ENCODE data around the gene LDB2. TPM values are rescaled to one million over a fixed set of nuclear protein-coding genes. Genes with fewer than 3 reads are reported as not detected.

LDB2 gene
- total RNA-seq, 1 donor from 2014 or later, result 55.8 TPM

DNA sequence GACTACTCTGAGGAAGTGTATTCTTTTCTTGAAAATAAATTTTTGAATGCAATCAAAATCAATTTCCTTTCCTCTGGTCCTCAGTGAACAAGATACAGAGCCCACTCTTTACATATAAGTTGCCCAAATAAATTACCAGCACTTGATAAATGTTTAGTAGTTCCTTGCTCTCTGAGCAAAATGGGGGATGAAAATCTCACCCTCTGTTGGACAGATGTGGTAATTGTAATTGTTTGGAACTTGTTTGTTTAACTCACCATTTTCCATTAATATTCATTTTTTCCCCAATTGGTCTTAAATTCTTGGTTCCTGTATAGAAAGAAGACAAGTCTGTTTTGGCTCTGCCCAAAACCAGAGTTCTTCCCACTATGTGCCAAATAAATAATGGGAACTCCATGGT, 146.3 kb downstream of the LDB2 start:
- Histone ChIP-seq H3K27me3 (ENCODE audit: control insufficient read depth in 3 of 3, insufficient read depth in 3 of 3, low read length in 3 of 3) (peaks cover 0 to 3% (median 0%) of the 10 kb centered on the region in 3 donors), H3K4me1 (ENCODE audit: control insufficient read depth in 3 of 3, insufficient read depth in 3 of 3, low read length in 3 of 3) (no peaks in the 10 kb centered on the region), H3K36me3 (ENCODE audit: control insufficient read depth in 3 of 3, insufficient read depth in 3 of 3, low read length in 3 of 3) (no peaks in the 10 kb centered on the region), H3K9me3 (ENCODE audit: control insufficient read depth in 3 of 3, low read length in 3 of 3) (no peaks in the 10 kb centered on the region), H3K27ac (ENCODE audit: low read depth, low read length) (no peak overlapping the region), H3K9ac (ENCODE audit: low read depth in 1 of 3, low read length in 3 of 3) (no peak overlapping the region), H3K4me3 (ENCODE audit: low read length in 3 of 3) (no peak overlapping the region)

DNA sequence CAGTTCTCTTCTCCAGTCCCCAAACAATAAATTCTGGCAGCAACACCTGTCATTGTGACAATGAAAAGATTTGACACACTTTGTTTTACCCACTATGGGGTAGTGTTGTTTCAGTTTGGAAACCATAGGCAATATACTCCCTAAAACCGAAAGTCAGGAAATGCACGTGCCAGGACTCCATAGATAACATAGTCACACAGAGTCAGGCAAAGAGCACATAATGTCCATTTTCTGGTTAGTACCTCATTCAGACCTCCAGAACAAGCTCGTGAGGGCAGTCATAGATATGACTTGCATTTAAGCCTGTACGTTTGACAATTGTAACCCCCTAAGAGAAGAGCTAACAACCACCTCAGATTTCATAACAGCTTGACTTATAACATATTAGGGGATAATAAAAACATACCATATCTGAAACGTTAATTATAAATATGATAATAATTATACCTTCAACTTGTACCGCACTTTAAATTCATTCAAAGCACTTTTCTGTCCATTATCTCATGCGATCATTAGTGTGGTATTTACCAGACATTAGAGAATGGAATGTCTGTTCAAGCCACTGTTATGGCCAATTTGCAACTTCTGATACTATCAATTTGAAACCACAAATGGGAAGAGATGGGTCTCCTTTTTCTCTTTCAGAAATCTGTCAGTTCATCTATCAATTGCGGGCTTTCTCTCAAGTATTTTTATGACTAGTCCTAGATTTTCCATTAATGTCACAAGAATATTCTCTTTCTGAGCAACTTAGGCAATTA, 147.4 kb downstream of the LDB2 start:
- no peak overlapping the region for H3K9ac ChIP-seq (ENCODE audit: low read depth in 1 of 3, low read length in 3 of 3)
- H3K4me1 ChIP-seq (ENCODE audit: control insufficient read depth in 3 of 3, insufficient read depth in 3 of 3, low read length in 3 of 3), result no peaks in the 10 kb centered on the region
- no peak overlapping the region for H3K4me3 ChIP-seq (ENCODE audit: low read length in 3 of 3)
- no peaks in the 10 kb centered on the region for H3K9me3 ChIP-seq (ENCODE audit: control insufficient read depth in 3 of 3, low read length in 3 of 3)
- H3K36me3 ChIP-seq (ENCODE audit: control insufficient read depth in 3 of 3, insufficient read depth in 3 of 3, low read length in 3 of 3), result no peaks in the 10 kb centered on the region
- H3K27ac ChIP-seq (ENCODE audit: low read depth, low read length), result no peak overlapping the region
- H3K27me3 ChIP-seq (ENCODE audit: control insufficient read depth in 3 of 3, insufficient read depth in 3 of 3, low read length in 3 of 3), result no peaks in the 10 kb centered on the region

DNA sequence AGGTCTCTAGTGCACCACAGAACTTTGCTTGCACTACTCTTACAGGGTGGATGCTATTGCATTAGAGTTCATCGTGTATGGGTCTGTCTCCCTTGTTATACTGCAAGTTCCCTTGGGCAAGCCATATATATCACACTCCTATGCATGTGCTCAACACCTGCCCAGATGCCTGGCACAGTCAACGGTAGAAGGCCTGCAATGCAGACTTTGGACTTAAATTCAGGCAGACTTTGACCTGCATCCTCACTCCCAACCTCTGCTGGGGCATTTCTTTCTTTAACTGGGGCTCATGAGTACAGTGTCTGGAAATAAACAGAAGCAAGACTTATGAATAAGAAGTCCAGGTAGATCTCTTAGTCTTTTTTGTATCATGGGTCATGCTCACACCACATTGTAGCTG, 148.2 kb downstream of the LDB2 start:
- Histone ChIP-seq H3K9ac (ENCODE audit: low read depth in 1 of 3, low read length in 3 of 3) (no peak overlapping the region), H3K27me3 (ENCODE audit: control insufficient read depth in 3 of 3, insufficient read depth in 3 of 3, low read length in 3 of 3) (no peaks in the 10 kb centered on the region), H3K4me1 (ENCODE audit: control insufficient read depth in 3 of 3, insufficient read depth in 3 of 3, low read length in 3 of 3) (no peaks in the 10 kb centered on the region), H3K9me3 (ENCODE audit: control insufficient read depth in 3 of 3, low read length in 3 of 3) (no peaks in the 10 kb centered on the region), H3K27ac (ENCODE audit: low read depth, low read length) (no peak overlapping the region), H3K4me3 (ENCODE audit: low read length in 3 of 3) (no peak overlapping the region), H3K36me3 (ENCODE audit: control insufficient read depth in 3 of 3, insufficient read depth in 3 of 3, low read length in 3 of 3) (no peaks in the 10 kb centered on the region)

DNA sequence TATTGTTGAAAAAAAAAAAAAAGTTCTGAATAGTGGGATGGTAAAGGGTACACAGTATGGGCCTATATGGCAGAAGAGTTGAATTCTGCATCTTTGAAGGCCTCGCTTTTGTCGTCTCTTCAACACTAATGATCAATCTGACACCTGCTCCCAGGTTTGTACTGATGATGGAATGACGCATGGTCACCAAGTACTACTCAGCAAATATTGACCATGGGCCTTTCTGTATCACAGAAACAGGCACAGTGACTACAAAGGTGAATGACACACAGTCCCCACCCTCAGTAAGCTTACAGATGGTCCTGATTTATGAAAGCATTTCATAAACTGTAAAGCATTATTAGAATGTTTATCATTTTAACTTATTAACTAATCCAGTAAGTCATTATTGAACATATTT, 152.6 kb downstream of the LDB2 start:
- no peak overlapping the region for H3K9ac ChIP-seq (ENCODE audit: low read depth in 1 of 3, low read length in 3 of 3)
- no peaks in the 10 kb centered on the region for H3K36me3 ChIP-seq (ENCODE audit: control insufficient read depth in 3 of 3, insufficient read depth in 3 of 3, low read length in 3 of 3)
- H3K27ac ChIP-seq (ENCODE audit: low read depth, low read length), result no peak overlapping the region
- H3K9me3 ChIP-seq (ENCODE audit: control insufficient read depth in 3 of 3, low read length in 3 of 3), result no peaks in the 10 kb centered on the region
- no peaks in the 10 kb centered on the region for H3K27me3 ChIP-seq (ENCODE audit: control insufficient read depth in 3 of 3, insufficient read depth in 3 of 3, low read length in 3 of 3)
- H3K4me3 ChIP-seq (ENCODE audit: low read length in 3 of 3), result no peak overlapping the region
- H3K4me1 ChIP-seq (ENCODE audit: control insufficient read depth in 3 of 3, insufficient read depth in 3 of 3, low read length in 3 of 3), result no peaks in the 10 kb centered on the region

DNA sequence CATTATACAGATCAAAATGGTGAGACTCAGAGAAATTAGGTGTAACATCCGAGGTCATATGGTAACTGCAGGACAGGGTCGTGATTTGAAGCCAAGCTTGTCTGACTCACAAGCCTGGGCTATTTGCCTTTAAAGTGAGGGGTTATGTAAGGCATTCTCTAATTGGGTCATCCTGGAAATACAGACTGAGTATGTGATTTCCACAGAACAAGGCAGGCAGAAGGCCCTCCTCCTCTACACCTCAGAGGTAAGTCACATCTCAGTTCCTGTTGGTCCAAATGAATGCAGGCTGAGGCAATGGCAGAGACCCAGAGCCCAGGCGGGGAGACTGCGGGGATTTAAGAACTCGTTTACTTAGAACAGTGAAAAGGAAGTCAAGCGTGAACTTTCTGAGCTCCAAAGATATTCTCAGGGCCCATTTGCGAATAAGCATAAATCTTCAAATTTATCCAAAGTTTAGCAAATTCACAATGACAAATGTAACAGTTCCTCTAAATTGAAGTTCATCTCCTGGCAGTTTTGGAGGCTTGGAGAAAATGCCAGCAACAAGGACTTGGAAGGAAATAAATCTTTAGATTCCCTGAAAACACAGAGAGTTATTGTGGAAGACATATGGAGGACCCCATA, 153.3 kb downstream of the LDB2 start:
- Histone ChIP-seq H3K27me3 (ENCODE audit: control insufficient read depth in 3 of 3, insufficient read depth in 3 of 3, low read length in 3 of 3) (no peaks in the 10 kb centered on the region), H3K4me1 (ENCODE audit: control insufficient read depth in 3 of 3, insufficient read depth in 3 of 3, low read length in 3 of 3) (no peaks in the 10 kb centered on the region), H3K36me3 (ENCODE audit: control insufficient read depth in 3 of 3, insufficient read depth in 3 of 3, low read length in 3 of 3) (no peaks in the 10 kb centered on the region), H3K9ac (ENCODE audit: low read depth in 1 of 3, low read length in 3 of 3) (no peak overlapping the region), H3K9me3 (ENCODE audit: control insufficient read depth in 3 of 3, low read length in 3 of 3) (no peaks in the 10 kb centered on the region), H3K27ac (ENCODE audit: low read depth, low read length) (no peak overlapping the region), H3K4me3 (ENCODE audit: low read length in 3 of 3) (no peak overlapping the region)

DNA sequence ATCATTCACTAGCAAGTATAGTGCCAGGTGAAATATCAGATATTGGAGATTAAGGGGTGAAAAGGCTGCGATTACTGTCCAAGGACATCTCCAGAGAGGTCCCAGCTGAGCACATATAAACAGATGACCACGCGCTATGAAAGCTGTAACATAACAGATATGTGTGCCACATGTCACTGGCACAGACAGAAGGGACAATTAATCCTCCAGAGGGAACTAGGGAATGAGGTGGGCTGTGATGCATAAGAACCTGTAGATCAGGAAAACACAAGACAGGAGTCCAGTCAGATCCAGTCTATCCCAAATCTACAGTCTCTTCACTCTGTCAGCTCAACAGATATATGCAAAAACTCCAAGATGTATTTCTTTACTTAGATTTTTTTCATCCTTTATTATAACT, 157.2 kb downstream of the LDB2 start:
- Histone ChIP-seq H3K9me3 (ENCODE audit: control insufficient read depth in 3 of 3, low read length in 3 of 3) (no peaks in the 10 kb centered on the region), H3K27ac (ENCODE audit: low read depth, low read length) (no peak overlapping the region), H3K27me3 (ENCODE audit: control insufficient read depth in 3 of 3, insufficient read depth in 3 of 3, low read length in 3 of 3) (no peaks in the 10 kb centered on the region), H3K36me3 (ENCODE audit: control insufficient read depth in 3 of 3, insufficient read depth in 3 of 3, low read length in 3 of 3) (no peaks in the 10 kb centered on the region), H3K4me3 (ENCODE audit: low read length in 3 of 3) (no peak overlapping the region), H3K4me1 (ENCODE audit: control insufficient read depth in 3 of 3, insufficient read depth in 3 of 3, low read length in 3 of 3) (no peaks in the 10 kb centered on the region), H3K9ac (ENCODE audit: low read depth in 1 of 3, low read length in 3 of 3) (no peak overlapping the region)

DNA sequence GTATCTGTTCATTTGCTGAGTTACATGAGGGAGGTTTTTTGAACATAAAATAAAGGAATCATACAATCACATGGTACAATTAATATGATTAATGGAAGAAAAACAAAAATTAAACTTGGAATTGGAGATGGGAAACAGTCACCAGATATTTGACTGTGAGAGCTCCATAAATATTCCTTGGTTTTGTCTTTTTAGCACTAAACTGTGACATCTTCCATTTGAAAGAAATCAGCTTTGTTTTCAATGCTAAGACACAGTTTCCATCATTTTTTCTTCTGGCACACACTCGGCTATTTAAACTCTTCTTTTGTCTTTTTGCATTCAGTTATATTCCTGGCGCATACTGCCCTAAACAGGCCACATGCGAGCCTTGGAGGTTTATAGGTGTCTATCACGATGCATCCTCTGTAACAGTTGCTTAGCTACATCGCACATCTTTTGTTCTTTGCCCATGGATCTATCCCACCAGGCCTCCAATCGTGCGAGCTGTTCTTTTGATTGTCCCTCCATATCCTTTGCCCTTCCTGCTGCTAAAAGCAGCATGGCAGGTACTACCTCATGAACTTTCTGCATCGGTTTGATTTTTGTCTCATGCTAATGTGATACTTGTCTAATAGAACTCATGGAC, 158.3 kb downstream of the LDB2 start:
- Histone ChIP-seq H3K4me1 (ENCODE audit: control insufficient read depth in 3 of 3, insufficient read depth in 3 of 3, low read length in 3 of 3) (no peaks in the 10 kb centered on the region), H3K9ac (ENCODE audit: low read depth in 1 of 3, low read length in 3 of 3) (no peak overlapping the region), H3K27ac (ENCODE audit: low read depth, low read length) (no peak overlapping the region), H3K9me3 (ENCODE audit: control insufficient read depth in 3 of 3, low read length in 3 of 3) (no peaks in the 10 kb centered on the region), H3K36me3 (ENCODE audit: control insufficient read depth in 3 of 3, insufficient read depth in 3 of 3, low read length in 3 of 3) (no peaks in the 10 kb centered on the region), H3K27me3 (ENCODE audit: control insufficient read depth in 3 of 3, insufficient read depth in 3 of 3, low read length in 3 of 3) (no peaks in the 10 kb centered on the region), H3K4me3 (ENCODE audit: low read length in 3 of 3) (no peak overlapping the region)

DNA sequence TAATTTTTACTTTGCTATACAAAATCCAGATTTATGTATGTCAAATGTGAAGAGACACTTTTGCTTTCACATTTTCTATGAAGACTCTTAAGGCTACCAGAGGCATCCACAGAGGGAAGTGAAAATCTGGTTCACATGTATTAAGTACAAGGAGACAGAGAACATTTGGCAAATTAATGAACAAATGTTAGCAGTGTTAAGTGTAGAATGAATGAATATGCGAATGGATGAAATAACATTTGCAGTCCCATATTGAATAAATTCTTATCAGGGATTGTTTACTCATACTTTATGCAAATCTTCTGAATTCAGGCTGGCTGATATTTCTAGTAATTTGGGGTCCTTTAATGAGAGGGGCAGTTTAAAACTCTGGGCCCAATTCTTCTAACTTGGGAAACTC, 159.9 kb downstream of the LDB2 start:
- Histone ChIP-seq H3K36me3 (ENCODE audit: control insufficient read depth in 3 of 3, insufficient read depth in 3 of 3, low read length in 3 of 3) (no peaks in the 10 kb centered on the region), H3K4me1 (ENCODE audit: control insufficient read depth in 3 of 3, insufficient read depth in 3 of 3, low read length in 3 of 3) (no peaks in the 10 kb centered on the region), H3K9ac (ENCODE audit: low read depth in 1 of 3, low read length in 3 of 3) (no peak overlapping the region), H3K9me3 (ENCODE audit: control insufficient read depth in 3 of 3, low read length in 3 of 3) (no peaks in the 10 kb centered on the region), H3K27me3 (ENCODE audit: control insufficient read depth in 3 of 3, insufficient read depth in 3 of 3, low read length in 3 of 3) (no peaks in the 10 kb centered on the region), H3K27ac (ENCODE audit: low read depth, low read length) (no peak overlapping the region), H3K4me3 (ENCODE audit: low read length in 3 of 3) (no peak overlapping the region)

DNA sequence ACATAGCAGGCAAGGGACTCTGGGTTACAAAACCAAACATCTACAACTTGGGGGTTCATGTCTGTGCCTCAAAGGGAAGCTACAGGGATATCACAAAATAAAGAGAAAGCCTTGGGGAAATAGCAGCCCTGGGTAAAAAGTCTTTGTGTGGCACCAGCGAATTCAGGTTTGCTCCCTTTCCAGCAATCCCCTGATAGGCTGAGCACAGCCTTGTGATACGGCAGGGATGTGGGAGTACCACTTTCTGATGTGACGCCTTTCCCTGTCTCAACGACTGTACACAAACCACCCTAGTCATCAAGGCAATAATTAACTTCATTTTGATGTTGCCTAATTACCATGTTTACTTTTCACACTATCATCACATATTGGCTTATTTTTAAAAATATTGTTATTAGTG, 164.9 kb downstream of the LDB2 start:
- H3K4me3 ChIP-seq (ENCODE audit: low read length in 3 of 3), result no peak overlapping the region
- H3K27ac ChIP-seq (ENCODE audit: low read depth, low read length), result no peak overlapping the region
- H3K4me1 ChIP-seq (ENCODE audit: control insufficient read depth in 3 of 3, insufficient read depth in 3 of 3, low read length in 3 of 3), result no peaks in the 10 kb centered on the region
- no peaks in the 10 kb centered on the region for H3K36me3 ChIP-seq (ENCODE audit: control insufficient read depth in 3 of 3, insufficient read depth in 3 of 3, low read length in 3 of 3)
- H3K27me3 ChIP-seq (ENCODE audit: control insufficient read depth in 3 of 3, insufficient read depth in 3 of 3, low read length in 3 of 3), result no peaks in the 10 kb centered on the region
- no peaks in the 10 kb centered on the region for H3K9me3 ChIP-seq (ENCODE audit: control insufficient read depth in 3 of 3, low read length in 3 of 3)
- no peak overlapping the region for H3K9ac ChIP-seq (ENCODE audit: low read depth in 1 of 3, low read length in 3 of 3)

DNA sequence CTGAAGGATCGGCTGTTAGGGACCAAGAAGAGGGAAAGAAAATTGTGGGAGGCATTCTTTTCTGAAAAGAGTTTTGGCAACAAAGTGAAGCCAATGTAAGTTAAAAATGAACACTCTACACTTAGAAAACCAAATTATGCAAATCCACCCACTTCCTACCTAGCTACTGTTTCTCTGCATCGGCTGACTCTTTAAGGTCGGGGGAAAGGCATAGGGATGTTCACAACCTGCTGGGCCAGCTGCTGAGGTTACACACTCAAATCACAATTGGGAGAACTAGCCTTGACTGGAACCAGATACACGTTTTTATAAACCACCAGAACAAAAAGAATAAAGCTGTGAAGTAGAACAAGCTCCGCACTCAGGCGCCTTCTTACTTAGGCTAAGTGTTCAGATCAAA, 165.7 kb downstream of the LDB2 start:
- H3K9me3 ChIP-seq (ENCODE audit: control insufficient read depth in 3 of 3, low read length in 3 of 3), result no peaks in the 10 kb centered on the region
- H3K36me3 ChIP-seq (ENCODE audit: control insufficient read depth in 3 of 3, insufficient read depth in 3 of 3, low read length in 3 of 3), result no peaks in the 10 kb centered on the region
- no peaks in the 10 kb centered on the region for H3K4me1 ChIP-seq (ENCODE audit: control insufficient read depth in 3 of 3, insufficient read depth in 3 of 3, low read length in 3 of 3)
- H3K9ac ChIP-seq (ENCODE audit: low read depth in 1 of 3, low read length in 3 of 3), result no peak overlapping the region
- no peak overlapping the region for H3K27ac ChIP-seq (ENCODE audit: low read depth, low read length)
- H3K27me3 ChIP-seq (ENCODE audit: control insufficient read depth in 3 of 3, insufficient read depth in 3 of 3, low read length in 3 of 3), result no peaks in the 10 kb centered on the region
- no peak overlapping the region for H3K4me3 ChIP-seq (ENCODE audit: low read length in 3 of 3)

Data from skeletal muscle tissue (tissue), 4 donors.